ENCODE measurements around the gene GSN.

GSN gene

GRCh38 chr9:121269642-121270254 is 1.8 kb downstream of the GSN start:
- TF ChIP-seq, protein P1, sequence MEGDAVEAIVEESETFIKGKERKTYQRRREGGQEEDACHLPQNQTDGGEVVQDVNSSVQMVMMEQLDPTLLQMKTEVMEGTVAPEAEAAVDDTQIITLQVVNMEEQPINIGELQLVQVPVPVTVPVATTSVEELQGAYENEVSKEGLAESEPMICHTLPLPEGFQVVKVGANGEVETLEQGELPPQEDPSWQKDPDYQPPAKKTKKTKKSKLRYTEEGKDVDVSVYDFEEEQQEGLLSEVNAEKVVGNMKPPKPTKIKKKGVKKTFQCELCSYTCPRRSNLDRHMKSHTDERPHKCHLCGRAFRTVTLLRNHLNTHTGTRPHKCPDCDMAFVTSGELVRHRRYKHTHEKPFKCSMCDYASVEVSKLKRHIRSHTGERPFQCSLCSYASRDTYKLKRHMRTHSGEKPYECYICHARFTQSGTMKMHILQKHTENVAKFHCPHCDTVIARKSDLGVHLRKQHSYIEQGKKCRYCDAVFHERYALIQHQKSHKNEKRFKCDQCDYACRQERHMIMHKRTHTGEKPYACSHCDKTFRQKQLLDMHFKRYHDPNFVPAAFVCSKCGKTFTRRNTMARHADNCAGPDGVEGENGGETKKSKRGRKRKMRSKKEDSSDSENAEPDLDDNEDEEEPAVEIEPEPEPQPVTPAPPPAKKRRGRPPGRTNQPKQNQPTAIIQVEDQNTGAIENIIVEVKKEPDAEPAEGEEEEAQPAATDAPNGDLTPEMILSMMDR (IDR thresholded peaks at IDR 0.05) = no peak
- no peaks in the 10 kb centered on the region for H3K9me3 ChIP-seq
- peak overlapping the region; percentile 84 to 91 for H3K4me3 ChIP-seq
- intact Hi-C loops (cut with DNase I; ENCODE audit: low total_unique reads) = loop anchor here (5.0 kb wide), 1 partner anchor 47 kb away; no protein-coding TSS in a partner anchor
- H3K36me3 ChIP-seq = no peaks in the 10 kb centered on the region
- peak overlapping the region; percentile 92 to 95 for H3K27ac ChIP-seq
- H3K27me3 ChIP-seq = no peaks in the 10 kb centered on the region
- peaks cover 0 to 64% (median 56%) of the 10 kb centered on the region in 4 donors for H3K4me1 ChIP-seq
- peak; percentile 47 to 86 for DNase-seq

DNA sequence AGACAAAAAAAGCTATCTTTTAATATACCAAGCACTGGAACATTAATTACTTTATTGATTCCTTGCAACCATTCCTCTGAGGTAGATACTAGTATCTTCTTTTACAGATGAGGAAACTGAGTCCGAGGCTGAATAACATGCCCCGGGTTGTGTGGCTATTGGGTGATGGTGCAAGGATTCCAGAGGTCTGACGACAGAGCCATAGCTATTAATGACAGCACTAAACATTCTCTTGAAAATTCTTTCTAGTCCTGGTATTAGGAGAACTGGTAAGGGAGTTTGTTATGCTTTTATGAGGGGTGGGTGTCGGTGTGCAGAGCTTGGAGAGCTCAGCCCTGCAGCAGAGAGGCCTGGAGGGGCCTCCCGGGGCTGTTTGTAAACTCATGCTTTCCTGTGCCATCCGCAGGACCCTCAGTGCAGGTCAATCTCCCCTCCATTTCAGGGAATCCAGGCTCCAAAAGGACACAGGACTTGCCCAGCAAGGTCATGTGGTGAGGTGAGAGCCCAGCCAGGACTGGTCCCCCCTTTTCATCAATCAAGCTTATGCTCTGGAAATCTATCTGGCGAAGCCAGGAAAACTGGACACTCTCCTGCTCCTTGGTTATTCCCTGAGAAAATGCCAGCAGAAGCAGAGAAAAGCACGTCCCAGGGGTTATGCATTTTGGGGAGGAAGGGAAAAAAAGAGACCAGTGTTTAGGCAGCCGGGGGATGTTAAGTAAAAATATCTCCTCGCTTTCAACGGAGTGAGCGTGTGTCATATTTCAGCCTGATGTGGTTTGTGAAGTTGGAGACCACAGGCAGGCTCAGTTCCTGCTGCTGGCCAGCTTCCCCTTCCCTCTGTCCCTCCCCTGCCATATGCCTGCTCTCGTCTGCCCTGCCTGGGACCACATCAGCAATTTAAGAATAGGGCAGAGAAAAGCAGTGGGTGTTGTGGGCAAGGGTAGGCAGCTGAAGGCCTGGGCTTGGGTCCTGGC is 3.7 kb downstream of the GSN start:
- no peaks in the 10 kb centered on the region for H3K9me3 ChIP-seq
- no peaks in the 10 kb centered on the region for H3K36me3 ChIP-seq
- peak; percentile 69 to 80 for DNase-seq
- intact Hi-C loops (cut with DNase I; ENCODE audit: low total_unique reads) = no loop called here
- H3K4me3 ChIP-seq = peak overlapping the region; percentile 28 to 34
- H3K27ac ChIP-seq = peak overlapping the region; percentile 92 to 95
- TF ChIP-seq, protein P1 (IDR thresholded peaks at IDR 0.05) = no peak
- no peaks in the 10 kb centered on the region for H3K27me3 ChIP-seq
- H3K4me1 ChIP-seq = peaks cover 0 to 81% (median 75%) of the 10 kb centered on the region in 4 donors

- H3K4me1 ChIP-seq = peaks cover 0 to 82% (median 77%) of the 10 kb centered on the region in 4 donors
- TF ChIP-seq, protein P1 (IDR thresholded peaks at IDR 0.05) = no peak
- H3K36me3 ChIP-seq = no peaks in the 10 kb centered on the region
- H3K9me3 ChIP-seq = no peaks in the 10 kb centered on the region
- intact Hi-C loops (cut with DNase I; ENCODE audit: low total_unique reads) = no loop called here
- peak overlapping the region; percentile 28 to 34 for H3K4me3 ChIP-seq
- DNase-seq = no peak
- peak overlapping the region; percentile 92 to 95 for H3K27ac ChIP-seq
- H3K27me3 ChIP-seq = no peaks in the 10 kb centered on the region
These were observed 4.5 kb downstream of the GSN start for GRCh38 chr9:121272401-121272948.

GRCh38 chr9:121273064-121273775 is 5.3 kb downstream of the GSN start:
- TF ChIP-seq, protein P1 (IDR thresholded peaks at IDR 0.05) = no peak
- peaks cover 0 to 88% (median 84%) of the 10 kb centered on the region in 4 donors for H3K4me1 ChIP-seq
- H3K4me3 ChIP-seq = no peak overlapping the region
- no peaks in the 10 kb centered on the region for H3K36me3 ChIP-seq
- no peak for DNase-seq
- no peaks in the 10 kb centered on the region for H3K27me3 ChIP-seq
- intact Hi-C loops (cut with DNase I; ENCODE audit: low total_unique reads) = no loop called here
- peak overlapping the region; percentile 92 to 95 for H3K27ac ChIP-seq
- H3K9me3 ChIP-seq = no peaks in the 10 kb centered on the region

GRCh38 chr9:121274851-121275250 is 6.9 kb downstream of the GSN start:
- H3K27me3 ChIP-seq = no peaks in the 10 kb centered on the region
- intact Hi-C loops (cut with DNase I; ENCODE audit: low total_unique reads) = loop anchor here (5.0 kb wide), 1 partner anchor 42 kb away; no protein-coding TSS in a partner anchor
- peaks cover 0 to 100% (median 97%) of the 10 kb centered on the region in 4 donors for H3K4me1 ChIP-seq
- H3K36me3 ChIP-seq = no peaks in the 10 kb centered on the region
- no peak for DNase-seq
- no peak overlapping the region for H3K4me3 ChIP-seq
- no peaks in the 10 kb centered on the region for H3K9me3 ChIP-seq
- TF ChIP-seq, protein P1 (IDR thresholded peaks at IDR 0.05) = no peak
- peak overlapping the region; percentile 92 to 95 for H3K27ac ChIP-seq
